Upper lobe of left lung (tissue), 6 donors: Measurements from ENCODE around the gene RPS24. TPM values are rescaled to one million over a fixed set of nuclear protein-coding genes. Genes with fewer than 3 reads are reported as not detected.

Source experiments
- ATAC-seq, 2 donors: fragments of 200-7000 bp; cut with Tn5 transposase; one replicate each; pipeline ENCODE4 v1.9.1; 2022; ENCODE audit warnings: mild to moderate bottlenecking in 2 of 2, moderate library complexity in 2 of 2; ENCODE audit not compliant: low FRiP score in 2 of 2
- DNase-seq, 2 donors: peaks; one replicate each; pipeline ENCODE4 v3.0.0-alpha.2; 2019 to 2020
- H3K27ac ChIP-seq, 4 donors: fragments of 200-600 bp; sonication (generic); one replicate each; pipeline ENCODE4 v1.5.1; 2016 to 2019
- H3K27me3 ChIP-seq, 4 donors: fragments of 200-600 bp; sonication (generic); one replicate each; pipeline ENCODE4 v1.5.1; 2017 to 2019
- H3K36me3 ChIP-seq, 4 donors: fragments of 200-600 bp; sonication (generic); one replicate each; pipeline ENCODE4 v1.5.1; 2016 to 2019
- H3K4me1 ChIP-seq, 4 donors: fragments of 200-600 bp; sonication (generic); one replicate each; pipeline ENCODE4 v1.5.1; 2018 to 2019
- H3K4me3 ChIP-seq, 4 donors: fragments of 200-600 bp; sonication (generic); one replicate each; pipeline ENCODE4 v1.5.1; 2017 to 2019; ENCODE audit warnings: mild to moderate bottlenecking in 2 of 4, moderate library complexity in 1 of 4
- H3K9me3 ChIP-seq, 4 donors: fragments of 200-600 bp; sonication (generic); one replicate each; pipeline ENCODE4 v1.5.1; 2018 to 2019
- CTCF ChIP-seq, 6 experiments: fragments of 450-650 bp in 4 of 6; fragments of 200-600 bp in 2 of 6; sonication (generic) in 2 of 6; IDR thresholded peaks; one replicate each; pipeline ENCODE4 v1.5.1; 2016 to 2019; ENCODE audit warnings: antibody characterized with exemption in 6 of 6
- EP300 ChIP-seq, 4 donors: sonication (generic); formaldehyde crosslinking; IDR thresholded peaks; one replicate each; pipeline ENCODE4 v1.5.1; 2017; ENCODE audit warnings: antibody characterized with exemption in 4 of 4, control low read depth in 2 of 4
- POLR2A ChIP-seq, 4 donors: fragments of 450-650 bp; IDR thresholded peaks; one replicate each; pipeline ENCODE4 v1.5.1; 2016 to 2017; ENCODE audit warnings: antibody characterized with exemption in 4 of 4, mild to moderate bottlenecking in 2 of 4
- POLR2AphosphoS5 ChIP-seq, 2 donors: sonication (generic); formaldehyde crosslinking; IDR thresholded peaks; one replicate each; pipeline ENCODE4 v1.5.1; 2017; ENCODE audit warnings: antibody characterized with exemption in 2 of 2
- WGBS, 2 donors: methylation state at CpG; one replicate each; pipeline ENCODE4 v1.1.5; 2017 to 2018; 5-methylcytosine and 5-hydroxymethylcytosine counted together
- total RNA-seq, 6 donors: library from RNA; depleted of rRNA in 4 of 6; stranded (reverse); fragments of >200 nt in 4 of 6; gene quantifications; one replicate each; pipeline versions ENCODE4 v1.1.0 to v1.2.1, GENCODE V29; 2016 to 2021
- donor health status: DM: no; HTN: no; CAD: no; lungs with moderate emphysema.
- donor health status: DM: no; HTN: yes; CAD: no; lungs with severe emphysema.

RPS24 gene
- total RNA-seq, 6 donors from 2014 or later: 960 to 2,499 (median 1,242) TPM

DNA sequence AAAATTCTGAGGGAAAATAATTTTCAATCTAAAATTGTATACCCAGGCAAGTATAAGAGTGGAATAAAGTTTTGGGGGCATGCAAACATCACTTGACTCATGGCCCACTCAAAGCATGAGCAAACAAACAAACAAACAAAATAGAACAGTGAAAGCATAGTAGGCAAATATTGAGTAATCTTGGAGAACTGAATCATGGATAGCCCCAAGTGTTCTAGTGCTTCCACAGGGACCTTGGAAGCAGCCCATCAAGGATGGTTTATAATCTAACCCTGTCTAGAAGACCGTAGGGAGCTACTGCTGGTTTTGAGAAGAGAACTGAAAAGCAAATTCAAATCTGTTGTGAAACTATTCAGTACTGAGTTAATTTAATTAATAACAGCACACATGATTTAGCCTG is 26.5 kb upstream of the RPS24 start:
- Histone ChIP-seq H3K4me1 (no peaks in the 10 kb centered on the region), H3K9me3 (no peaks in the 10 kb centered on the region), H3K27me3 (no peaks in the 10 kb centered on the region), H3K27ac (no peak overlapping the region), H3K4me3 (no peak overlapping the region), H3K36me3 (peaks cover 39 to 99% (median 88%) of the 10 kb centered on the region in 4 donors)
- ATAC-seq (no peak), DNase-seq (no peak)
- WGBS, 2 donors: 71 to 81% methylated on average over 1 of the region's 1 CpG
- TF ChIP-seq CTCF (IDR thresholded peaks at IDR 0.05) (no peak), EP300 (IDR thresholded peaks at IDR 0.05) (no peak), POLR2AphosphoS5 (IDR thresholded peaks at IDR 0.05) (no peak), POLR2A (IDR thresholded peaks at IDR 0.05) (no peak)

DNA sequence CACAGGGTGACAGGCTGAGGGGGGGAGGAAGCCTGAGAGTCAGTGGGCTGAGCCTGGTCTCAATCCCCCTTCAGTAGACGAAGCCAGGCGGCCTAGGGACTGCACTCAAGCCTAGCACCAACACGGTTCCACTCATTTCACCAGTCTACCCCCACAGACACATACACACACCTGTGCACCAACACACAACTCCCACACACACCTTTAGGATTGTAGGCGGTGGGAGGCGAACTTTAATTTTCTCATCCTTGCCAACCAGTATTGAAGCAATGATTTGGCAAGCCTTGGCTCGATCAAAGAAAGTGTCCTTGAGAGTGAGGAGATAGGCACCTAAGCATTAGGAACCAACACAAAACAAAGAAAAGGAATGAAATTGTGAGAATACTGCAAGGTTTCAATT is 24.0 kb upstream of the RPS24 start:
- Histone ChIP-seq H3K27ac (no peak overlapping the region), H3K27me3 (no peaks in the 10 kb centered on the region), H3K4me3 (no peak overlapping the region), H3K36me3 (peaks cover 28 to 99% (median 87%) of the 10 kb centered on the region in 4 donors), H3K9me3 (no peaks in the 10 kb centered on the region), H3K4me1 (no peaks in the 10 kb centered on the region)
- TF ChIP-seq EP300 (IDR thresholded peaks at IDR 0.05): no peak
- no peak for TF ChIP-seq POLR2AphosphoS5 (IDR thresholded peaks at IDR 0.05)
- TF ChIP-seq POLR2A (IDR thresholded peaks at IDR 0.05): no peak
- no peak for TF ChIP-seq CTCF (IDR thresholded peaks at IDR 0.05)
- ATAC-seq: no peak
- no peak for DNase-seq
- 97% methylated on average over 6 of the region's 6 CpGs for WGBS, 2 donors

GRCh38 chr10:78010278-78010677 is 23.4 kb upstream of the RPS24 start:
- peaks cover 22 to 99% (median 86%) of the 10 kb centered on the region in 4 donors for H3K36me3 ChIP-seq

DNA sequence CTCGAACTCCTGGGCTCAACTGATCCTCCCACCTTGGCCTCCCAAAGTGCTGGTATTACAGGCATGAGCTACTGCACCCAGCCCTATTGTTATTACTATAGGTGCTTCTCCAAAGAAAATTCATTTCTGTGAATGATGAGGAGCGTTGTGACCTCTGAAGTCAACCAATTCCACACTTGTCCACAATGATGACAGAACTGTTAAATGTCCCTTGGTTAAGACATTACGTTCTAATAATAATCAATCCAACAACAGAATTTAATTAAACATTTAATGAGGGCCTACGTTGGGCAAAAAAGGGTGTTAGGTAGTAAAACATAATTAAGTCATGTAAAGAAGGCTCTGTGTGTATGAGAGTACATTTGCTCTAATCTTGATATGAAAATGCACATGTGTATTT is 22.6 kb upstream of the RPS24 start:
- TF ChIP-seq CTCF (IDR thresholded peaks at IDR 0.05) (no peak), POLR2A (IDR thresholded peaks at IDR 0.05) (no peak), EP300 (IDR thresholded peaks at IDR 0.05) (no peak), POLR2AphosphoS5 (IDR thresholded peaks at IDR 0.05) (no peak)
- no peaks in the 10 kb centered on the region for H3K4me1 ChIP-seq
- peaks cover 21 to 99% (median 86%) of the 10 kb centered on the region in 4 donors for H3K36me3 ChIP-seq
- no peak overlapping the region for H3K4me3 ChIP-seq
- no peaks in the 10 kb centered on the region for H3K9me3 ChIP-seq
- DNase-seq (no peak), ATAC-seq (no peak)
- H3K27me3 ChIP-seq: no peaks in the 10 kb centered on the region
- no peak overlapping the region for H3K27ac ChIP-seq
- WGBS, 2 donors: 97 to 98% methylated on average over 4 of the region's 4 CpGs

More at GRCh38 chr10:78010278-78010677, 23.4 kb upstream of the RPS24 start:
- ATAC-seq (no peak), DNase-seq (no peak)
- WGBS, 2 donors: 79 to 84% methylated on average over 7 of the region's 7 CpGs
- TF ChIP-seq EP300 (IDR thresholded peaks at IDR 0.05): no peak
- no peak for TF ChIP-seq POLR2AphosphoS5 (IDR thresholded peaks at IDR 0.05)
- TF ChIP-seq POLR2A (IDR thresholded peaks at IDR 0.05): no peak
- TF ChIP-seq CTCF (IDR thresholded peaks at IDR 0.05): no peak
- no peak overlapping the region for H3K4me3 ChIP-seq
- no peaks in the 10 kb centered on the region for H3K9me3 ChIP-seq
- H3K27me3 ChIP-seq: no peaks in the 10 kb centered on the region
- H3K4me1 ChIP-seq: no peaks in the 10 kb centered on the region
- H3K27ac ChIP-seq: no peak overlapping the region

GRCh38 chr10:78013564-78013963 is 20.1 kb upstream of the RPS24 start:
- no peaks in the 10 kb centered on the region for H3K9me3 ChIP-seq
- peaks cover 31 to 99% (median 88%) of the 10 kb centered on the region in 4 donors for H3K36me3 ChIP-seq
- ATAC-seq: no peak
- TF ChIP-seq POLR2AphosphoS5 (IDR thresholded peaks at IDR 0.05): no peak
- no peak for TF ChIP-seq EP300 (IDR thresholded peaks at IDR 0.05)
- no peak for TF ChIP-seq POLR2A (IDR thresholded peaks at IDR 0.05)
- no peak for TF ChIP-seq CTCF (IDR thresholded peaks at IDR 0.05)
- no peak for DNase-seq
- no peak overlapping the region for H3K27ac ChIP-seq
- no peak overlapping the region for H3K4me3 ChIP-seq
- H3K4me1 ChIP-seq: no peaks in the 10 kb centered on the region
- WGBS, 2 donors: 40 to 68% methylated on average over 1 of the region's 1 CpG
- H3K27me3 ChIP-seq: no peaks in the 10 kb centered on the region
